ENCODE results near the gene TP53BP2.
A peak's percentile ranks its signal among the peaks of the same experiment; 100 is the strongest.
"Not testable (repeated sequence)": the region's sequence is repeated elsewhere in the genome, so short reads cannot be mapped to it uniquely, and the experiment has no call there.

Gene TP53BP2, protein sequence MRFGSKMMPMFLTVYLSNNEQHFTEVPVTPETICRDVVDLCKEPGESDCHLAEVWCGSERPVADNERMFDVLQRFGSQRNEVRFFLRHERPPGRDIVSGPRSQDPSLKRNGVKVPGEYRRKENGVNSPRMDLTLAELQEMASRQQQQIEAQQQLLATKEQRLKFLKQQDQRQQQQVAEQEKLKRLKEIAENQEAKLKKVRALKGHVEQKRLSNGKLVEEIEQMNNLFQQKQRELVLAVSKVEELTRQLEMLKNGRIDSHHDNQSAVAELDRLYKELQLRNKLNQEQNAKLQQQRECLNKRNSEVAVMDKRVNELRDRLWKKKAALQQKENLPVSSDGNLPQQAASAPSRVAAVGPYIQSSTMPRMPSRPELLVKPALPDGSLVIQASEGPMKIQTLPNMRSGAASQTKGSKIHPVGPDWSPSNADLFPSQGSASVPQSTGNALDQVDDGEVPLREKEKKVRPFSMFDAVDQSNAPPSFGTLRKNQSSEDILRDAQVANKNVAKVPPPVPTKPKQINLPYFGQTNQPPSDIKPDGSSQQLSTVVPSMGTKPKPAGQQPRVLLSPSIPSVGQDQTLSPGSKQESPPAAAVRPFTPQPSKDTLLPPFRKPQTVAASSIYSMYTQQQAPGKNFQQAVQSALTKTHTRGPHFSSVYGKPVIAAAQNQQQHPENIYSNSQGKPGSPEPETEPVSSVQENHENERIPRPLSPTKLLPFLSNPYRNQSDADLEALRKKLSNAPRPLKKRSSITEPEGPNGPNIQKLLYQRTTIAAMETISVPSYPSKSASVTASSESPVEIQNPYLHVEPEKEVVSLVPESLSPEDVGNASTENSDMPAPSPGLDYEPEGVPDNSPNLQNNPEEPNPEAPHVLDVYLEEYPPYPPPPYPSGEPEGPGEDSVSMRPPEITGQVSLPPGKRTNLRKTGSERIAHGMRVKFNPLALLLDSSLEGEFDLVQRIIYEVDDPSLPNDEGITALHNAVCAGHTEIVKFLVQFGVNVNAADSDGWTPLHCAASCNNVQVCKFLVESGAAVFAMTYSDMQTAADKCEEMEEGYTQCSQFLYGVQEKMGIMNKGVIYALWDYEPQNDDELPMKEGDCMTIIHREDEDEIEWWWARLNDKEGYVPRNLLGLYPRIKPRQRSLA

DNA sequence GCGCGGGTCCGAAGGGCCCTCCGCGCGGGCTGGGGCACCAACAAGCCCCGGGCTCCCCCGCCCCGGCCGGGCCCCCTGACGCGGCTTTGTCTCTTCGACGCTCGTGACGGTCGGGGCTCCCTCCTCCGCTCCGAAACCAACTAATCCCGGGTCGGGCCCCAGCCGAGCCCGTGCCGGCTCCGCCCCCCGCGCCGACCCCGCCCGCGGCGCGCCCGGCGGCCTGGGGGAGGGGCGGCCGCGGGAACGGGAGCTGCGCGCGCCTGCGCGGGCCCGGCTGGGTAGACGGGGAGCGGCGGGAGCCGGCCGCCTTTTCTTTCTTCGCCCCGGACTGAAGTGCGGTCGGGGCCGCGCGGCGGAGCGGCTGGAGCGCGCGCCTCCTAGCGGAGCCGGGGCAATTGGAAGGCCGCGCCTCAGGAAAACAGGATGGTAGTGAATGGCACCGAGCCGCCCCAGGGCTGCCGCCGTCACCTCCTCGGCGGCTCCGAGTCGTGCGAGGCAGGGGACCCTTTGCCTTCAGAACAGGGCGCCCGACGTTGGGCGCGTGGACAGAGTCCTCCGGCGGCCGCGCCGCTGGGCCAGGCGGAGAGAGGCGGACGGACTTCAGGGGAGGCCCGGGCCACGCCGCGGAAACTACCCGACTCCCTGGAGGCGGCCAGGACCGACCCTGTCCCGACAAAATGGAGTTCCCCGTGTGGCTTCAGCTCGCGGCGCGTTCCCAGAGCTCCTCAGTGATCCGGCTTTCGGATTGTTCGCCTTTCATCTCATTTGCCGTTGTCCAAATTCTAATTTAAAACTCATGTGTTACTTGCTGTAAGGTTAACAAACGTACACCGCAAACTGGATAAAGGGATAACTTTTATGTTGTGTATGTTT, at the start of gene TP53BP2:
TSS of gene TP53BP2 (minus strand) at position 138 of the 873 bp plus-strand sequence. CDS start 267 bp downstream, outside the sequence.
- DNase-seq (ENCODE audit: low read depth in 2 of 2) = peak; percentile 70 to 79

DNA sequence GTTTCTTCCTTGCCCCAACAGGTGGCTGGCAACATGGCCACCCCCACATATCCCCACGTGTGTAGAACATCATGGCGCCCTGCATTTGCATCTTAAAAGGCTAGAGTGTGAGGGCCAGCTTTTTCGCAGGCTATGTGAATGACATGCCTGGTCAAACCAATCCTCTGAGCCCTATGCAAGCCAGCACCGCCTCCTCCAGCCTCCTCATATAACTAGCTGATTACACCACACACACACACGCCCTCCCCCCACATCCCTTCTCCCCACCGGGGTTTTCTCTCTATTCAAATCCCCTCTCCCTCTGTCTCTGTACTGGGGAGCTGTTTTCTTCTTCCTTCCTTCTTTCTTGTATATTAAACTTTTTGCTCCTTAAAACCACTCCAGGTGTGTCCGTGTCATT, 44.7 kb upstream of the TP53BP2 start:
- DNase-seq (ENCODE audit: low read depth in 2 of 2) = not testable (repeated sequence)

DNA sequence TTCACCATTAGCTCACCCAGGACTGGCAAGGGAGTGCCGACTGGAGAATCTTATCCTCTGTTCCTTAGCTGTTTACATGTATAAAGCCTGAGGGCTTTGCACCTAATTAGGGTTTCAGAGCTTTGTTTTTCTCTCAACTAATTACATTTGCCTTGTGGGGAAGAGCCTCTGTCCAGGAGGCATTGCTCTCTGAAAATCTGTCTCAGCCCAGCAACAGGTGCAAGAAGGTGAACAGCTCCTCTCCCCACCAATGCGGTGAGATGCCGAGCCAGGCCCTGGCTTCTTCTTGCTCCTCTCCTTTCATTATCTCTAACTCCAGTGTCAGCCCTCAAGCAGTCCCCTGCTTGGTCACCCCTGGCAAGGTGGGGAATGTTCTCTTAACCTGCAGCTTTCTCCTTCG, 43.6 kb upstream of the TP53BP2 start:
- not testable (repeated sequence) for DNase-seq (ENCODE audit: low read depth in 2 of 2)

DNA sequence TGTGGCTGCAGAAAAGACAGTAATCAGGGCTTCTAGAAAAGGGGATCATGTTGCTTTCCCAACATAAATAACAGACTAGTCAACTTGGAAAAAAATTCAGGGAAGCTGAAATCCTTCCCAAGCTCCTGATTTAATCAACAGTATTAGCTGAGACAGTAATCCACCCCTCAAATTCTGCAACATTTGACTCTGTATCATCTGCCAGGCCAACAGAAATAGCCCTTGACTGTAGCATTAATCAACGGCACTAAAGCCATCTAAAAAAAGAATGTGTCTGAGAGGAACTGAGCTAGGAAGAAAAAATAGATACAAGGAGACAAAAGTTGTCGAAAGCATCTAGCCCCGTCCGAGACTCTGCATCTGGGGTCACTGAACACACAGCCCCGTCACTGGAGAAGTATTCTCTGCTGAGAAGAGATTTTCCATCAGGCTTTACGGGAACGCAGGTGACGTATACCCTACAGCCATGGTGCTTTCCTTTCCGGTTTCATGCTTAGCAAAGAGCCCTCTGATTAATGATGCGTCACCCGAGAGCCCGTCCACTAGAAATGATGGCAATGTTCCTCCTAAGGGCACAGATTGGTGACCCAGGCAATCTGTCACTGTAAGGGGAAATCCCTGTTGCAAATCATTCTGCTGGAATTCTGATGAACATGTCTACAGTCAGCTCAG, 42.1 kb upstream of the TP53BP2 start:
- no peak for DNase-seq (ENCODE audit: low read depth in 2 of 2)

DNA sequence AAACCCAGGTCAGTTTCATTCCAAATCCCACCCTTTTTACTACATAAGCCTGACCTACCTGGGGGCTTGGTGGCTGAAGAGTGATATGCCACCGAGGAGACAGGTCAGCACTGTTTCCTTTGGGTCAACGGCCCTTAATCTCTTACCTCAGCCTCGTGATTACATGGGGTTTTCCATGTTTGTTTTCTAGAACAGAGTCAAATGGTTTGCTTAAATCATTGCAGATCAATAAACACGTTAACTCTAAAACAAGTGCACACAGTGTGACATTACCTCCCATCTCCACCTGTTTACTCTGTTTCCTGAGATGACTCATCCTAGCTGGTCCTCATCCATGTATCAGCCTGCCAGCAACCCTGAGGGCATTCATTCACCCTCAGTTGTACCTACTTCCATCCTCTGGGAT, 40.8 kb upstream of the TP53BP2 start:
- no peak for DNase-seq (ENCODE audit: low read depth in 2 of 2)

DNA sequence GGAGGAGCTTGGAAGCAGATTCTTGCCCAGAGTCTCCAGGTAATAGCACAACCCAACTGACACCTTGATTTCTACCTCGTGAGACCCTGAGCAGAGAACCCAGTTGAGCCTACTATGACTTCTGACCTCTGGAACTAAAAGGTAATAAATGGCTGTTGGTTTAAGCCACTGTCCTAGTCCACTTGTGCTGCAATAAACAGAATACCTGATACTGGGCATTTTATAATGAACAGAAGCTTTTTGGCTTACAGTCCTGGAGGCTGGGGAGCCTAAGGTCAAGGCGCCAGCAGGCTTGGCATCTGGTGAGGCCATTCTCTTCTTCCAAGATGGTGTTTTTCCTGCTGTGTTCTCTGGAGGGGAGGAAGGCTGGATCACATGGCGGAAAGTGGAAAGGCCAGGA, 39.9 kb upstream of the TP53BP2 start:
- DNase-seq (ENCODE audit: low read depth in 2 of 2) = no peak

DNA sequence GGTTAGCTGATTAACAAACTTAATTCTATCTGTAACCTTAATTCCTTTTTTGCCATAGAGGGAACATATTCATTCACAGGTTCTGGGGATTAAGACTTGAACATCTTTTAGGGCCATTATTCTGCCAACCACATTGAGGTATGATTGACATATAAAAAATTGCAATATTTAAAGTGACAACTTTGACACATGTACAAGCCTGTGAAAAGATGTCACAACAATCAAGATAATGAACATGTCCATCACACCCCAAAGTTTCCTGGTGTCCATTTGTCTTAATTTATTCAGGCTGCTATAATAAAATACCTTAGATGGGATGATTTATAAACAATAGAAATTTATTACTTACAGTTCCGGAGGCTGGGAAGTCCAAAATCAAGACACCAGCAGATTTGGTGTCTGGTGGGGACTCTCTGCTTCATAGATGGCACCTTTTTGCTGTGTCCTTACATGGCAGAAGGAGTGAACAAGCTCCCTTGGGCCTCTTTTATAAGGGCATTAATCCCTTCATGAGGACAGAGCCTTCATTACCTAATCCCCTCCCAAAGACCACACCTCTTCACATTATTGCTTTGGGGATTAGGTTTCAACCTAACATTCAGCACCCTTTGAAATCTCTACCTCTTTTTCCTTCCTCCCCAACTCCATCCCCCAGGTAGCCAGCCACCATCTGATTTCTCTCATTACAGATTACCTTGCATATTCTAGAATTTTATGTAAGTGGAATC, 33.0 kb upstream of the TP53BP2 start:
- no peak for DNase-seq (ENCODE audit: low read depth in 2 of 2)

DNA sequence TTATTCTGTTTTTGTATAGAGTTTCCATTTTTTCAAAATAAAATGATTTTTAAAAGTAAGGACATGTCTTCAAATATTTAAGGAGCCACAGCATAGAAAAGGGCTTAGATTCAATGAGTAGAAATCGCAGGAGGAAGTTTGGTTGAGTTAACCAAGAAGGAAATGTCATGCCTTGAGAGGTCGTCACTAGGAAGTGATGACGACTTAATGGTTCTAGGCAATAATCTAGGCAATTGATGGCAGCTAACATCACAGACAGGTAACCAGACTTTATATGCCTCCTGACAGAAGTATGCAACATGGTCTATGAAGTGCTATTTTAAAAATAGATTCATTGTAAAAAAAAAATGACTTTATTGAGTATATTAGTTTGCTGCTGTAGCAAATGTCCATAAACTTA, 32.1 kb upstream of the TP53BP2 start:
- DNase-seq (ENCODE audit: low read depth in 2 of 2) = no peak

DNA sequence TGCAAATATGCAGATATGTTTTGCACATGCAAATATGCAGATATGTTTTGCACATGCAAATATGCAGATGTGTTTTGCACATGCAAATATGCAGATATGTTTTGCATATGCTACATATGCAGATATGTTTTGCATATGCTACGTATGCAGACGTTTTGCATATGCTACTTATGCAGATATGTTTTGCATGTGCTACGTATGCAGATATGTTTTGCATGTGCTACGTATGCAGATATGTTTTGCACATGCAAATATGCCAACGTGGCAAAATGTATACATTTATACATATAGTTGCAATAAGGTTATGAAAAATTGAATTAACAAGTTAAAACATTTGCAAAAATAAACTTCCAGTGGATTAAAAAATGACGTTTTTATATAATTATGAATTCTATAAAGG, 30.8 kb upstream of the TP53BP2 start:
- DNase-seq (ENCODE audit: low read depth in 2 of 2) = no peak

DNA sequence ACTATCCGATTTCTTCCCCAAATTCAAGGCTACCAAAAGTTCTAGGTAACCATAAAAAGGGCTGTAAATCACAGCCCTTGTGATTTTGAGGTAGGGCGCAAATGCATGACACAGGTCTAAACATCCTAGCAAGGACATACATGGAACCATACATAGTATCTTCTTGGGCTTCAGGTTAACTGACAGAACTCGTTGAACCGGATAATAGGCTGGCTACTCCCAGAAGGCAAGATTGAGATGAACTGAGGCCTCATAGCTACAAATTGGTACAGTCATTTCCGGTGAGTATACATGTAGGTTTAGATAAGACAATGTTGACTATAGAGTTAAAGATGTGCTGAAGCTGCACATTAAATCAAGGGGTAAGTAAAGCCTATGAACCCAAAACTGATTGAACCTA, 27.3 kb upstream of the TP53BP2 start:
- no peak for DNase-seq (ENCODE audit: low read depth in 2 of 2)

DNA sequence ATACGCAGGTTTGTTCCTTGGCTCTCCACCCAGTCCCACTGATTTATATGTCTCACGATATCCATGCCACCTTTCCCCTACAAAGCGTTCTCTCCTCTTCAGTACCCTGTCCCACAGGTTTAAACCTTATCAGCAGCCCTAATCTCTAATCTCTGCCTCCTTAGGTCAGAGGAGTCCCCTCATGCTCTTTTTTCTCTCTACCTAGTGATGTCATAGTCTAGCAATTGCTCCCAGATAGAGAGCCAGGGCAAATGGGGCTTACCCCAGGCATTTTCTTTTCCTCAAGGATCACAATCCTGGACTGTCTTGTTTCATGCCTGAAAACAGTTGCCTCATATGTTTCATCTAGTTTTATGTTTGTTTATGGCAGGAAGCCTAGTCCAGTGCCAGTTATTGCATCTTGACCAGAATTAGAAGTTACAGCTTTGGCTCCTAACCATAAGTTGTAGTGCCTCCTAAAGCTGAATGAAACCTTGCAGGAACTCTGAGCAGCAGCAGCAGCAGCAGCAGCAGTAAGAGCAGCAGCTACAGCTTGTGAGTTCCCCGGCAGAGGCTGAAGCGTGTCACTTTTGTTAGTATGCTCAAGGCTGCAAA, 26.7 kb upstream of the TP53BP2 start:
- no peak for DNase-seq (ENCODE audit: low read depth in 2 of 2)

DNA sequence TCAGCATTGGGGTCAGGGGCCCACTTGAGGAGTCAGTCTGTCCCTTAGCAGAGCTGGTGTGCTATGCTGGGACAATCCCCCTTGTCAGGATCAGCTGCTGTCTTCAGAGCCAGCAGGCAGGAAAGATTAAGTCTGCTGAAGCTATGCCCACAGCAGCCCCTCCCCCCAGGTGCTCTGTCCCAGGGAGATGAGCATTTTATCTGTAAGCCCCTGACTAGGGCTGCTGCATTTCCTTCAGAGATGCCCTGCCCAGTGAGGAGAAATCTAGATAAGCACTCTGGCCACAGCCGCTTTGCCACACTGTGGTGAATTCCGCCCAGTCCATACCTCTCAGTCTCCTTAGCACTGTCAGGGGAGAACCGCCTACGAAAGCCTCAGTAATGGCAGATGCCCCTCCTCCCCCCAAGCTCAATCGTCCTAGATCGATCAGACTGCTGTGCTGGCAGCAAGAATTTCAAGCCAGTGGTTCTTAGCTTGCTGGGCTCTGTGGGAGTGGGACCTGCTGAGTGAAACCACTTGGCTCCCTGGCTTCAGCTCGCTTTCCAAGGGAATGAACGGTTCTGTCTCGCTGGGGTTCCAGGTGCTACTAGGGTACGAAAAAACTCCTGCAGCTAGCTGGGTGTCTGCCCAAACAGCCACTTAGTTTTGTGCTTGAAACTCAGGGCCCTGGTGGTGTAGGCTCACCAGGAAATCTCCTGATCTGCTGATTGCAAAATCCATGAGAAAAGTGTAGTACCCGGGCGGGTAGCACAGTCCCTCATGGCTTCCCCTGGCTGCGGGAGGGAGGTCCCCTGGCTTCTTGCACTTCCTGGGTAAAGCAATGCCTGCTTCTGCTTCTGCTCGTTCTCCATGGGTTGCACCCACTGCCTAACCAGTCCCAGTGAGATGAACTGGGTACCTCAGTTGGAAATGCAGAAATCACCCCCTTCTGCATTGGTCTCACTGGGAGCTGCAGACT, 25.1 kb upstream of the TP53BP2 start:
- no peak for DNase-seq (ENCODE audit: low read depth in 2 of 2)

DNA sequence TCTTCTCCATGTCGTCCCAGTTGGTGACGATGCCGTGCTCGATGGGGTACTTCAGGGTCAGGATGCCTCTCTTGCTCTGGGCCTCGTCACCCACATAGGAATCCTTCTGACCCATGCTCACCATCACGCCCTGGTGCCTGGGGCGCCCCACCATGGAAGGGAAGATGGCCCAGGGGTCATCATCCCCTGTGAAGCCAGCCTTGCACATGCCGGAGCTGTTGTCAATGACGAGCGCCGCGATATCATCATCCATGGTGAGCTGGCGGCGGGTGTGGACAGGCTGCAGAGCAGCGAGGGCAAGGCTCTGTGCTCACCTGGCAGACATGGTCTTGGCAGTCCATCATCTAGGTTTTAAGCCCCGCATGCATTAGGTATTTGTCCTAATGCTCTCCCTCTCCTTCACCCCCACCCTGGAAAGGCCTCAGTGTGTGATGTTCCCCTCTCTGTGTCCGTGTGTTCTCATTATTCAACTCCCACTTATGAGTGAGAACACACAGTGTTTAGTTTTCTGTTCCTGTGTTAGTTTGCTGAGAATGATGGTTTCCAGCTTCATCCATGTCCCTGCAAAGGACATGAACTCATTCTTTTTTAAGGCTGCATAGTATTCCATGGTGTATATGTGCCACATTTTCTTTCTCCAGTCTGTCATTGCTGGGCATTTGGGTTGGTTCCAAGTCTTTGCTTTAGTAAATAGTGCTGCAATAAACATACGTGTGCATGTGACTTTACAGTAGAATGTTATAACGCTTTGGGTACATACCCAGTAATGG, 19.0 kb upstream of the TP53BP2 start:
- not testable (repeated sequence) for DNase-seq (ENCODE audit: low read depth in 2 of 2)

DNA sequence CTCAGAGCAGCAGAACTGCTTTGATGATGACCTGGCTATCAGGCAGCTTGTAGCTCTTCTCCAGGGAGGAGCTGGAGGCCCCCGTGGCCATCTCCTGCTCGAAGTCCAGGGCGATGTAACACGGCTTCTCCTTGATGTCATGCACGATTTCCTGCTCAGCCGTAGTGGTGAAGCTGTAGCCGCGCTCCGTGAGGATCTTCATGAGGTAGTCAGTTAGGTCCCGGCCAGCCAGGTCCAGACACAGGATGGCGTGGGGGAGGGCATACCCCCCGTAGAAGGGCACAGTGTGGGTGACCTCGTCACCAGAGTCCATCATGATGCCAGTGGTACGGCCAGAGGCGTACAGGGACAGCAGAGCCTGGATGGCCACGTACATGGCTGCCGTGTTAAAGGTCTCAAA, 18.3 kb upstream of the TP53BP2 start:
- DNase-seq (ENCODE audit: low read depth in 2 of 2) = no peak

DNA sequence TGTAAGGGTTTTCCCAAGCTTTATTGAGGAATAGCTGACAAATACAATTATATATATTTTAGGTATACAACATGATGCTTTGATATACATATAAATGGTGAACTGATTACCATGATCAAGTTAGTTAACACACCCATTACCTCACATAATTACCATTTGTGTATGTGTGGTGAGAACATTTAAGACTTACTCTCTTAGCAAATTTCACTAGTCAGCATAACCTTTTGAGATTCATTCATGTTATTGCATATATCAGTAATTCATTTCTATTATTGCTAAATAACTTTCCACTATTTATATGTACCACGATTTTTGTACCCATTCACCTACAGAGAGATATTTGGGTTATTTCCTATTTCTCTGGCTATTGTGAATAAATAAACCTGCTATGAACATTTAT, 16.2 kb upstream of the TP53BP2 start:
- no peak for DNase-seq (ENCODE audit: low read depth in 2 of 2)

DNA sequence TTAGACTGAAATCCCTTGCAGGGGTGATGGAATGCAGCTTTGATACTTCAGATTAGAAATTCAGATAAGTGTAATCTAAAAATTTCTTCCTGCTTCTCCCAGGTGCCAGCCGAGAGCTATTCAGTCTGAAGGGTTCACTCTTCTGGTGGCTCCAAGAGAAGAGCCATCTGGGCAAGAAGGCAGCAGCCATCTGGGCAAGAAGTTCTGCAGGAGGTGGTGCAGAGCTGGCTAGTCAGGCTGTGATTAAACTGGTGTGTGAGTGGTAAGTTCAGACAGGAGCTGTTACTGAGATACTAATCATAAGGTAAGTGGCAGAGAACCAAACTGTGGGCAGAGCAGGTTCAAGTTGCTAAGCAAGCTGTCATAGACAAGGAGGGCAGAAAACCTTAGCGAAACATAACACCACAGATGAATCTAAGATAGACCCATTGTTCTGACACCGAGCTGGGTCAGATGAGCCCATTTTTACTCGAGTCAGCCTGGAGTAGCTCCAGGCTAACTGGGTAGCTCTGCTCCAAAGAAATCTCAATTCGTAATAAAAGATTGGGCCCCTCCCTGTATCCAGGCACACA, 14.4 kb upstream of the TP53BP2 start:
- no peak for DNase-seq (ENCODE audit: low read depth in 2 of 2)

DNA sequence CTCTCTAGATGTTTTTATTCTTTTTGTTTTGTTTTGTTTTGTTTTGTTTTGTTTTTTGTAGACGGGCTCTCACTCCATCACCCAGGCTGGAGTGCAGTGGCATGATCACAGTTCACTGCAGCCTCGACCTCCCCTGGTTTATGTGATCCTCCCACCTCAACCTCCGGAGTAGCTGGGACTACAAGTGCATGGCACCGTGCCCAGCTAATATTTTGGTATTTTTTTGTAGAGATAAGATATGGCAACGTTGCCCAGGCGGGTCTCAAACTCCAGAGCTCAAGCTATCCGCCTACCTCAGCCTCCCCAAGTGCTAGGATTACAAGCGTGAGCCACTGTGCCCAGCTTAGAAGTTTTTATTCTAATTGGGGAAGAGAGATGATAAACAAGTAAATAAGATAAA, 13.3 kb upstream of the TP53BP2 start:
- DNase-seq (ENCODE audit: low read depth in 2 of 2) = no peak

Data from stimulated activated CD4-positive, alpha-beta T cell treated with anti-CD3 and anti-CD28 coated beads, Interleukin-4, amount 100 ng/mL, for 48 hours (primary cell).